Brain microvascular endothelial cell (primary cell): ENCODE measurements around the gene ASB14.
A peak's percentile ranks its signal among the peaks of the same experiment; 100 is the strongest.
"Not testable (repeated sequence)": the region's sequence is repeated elsewhere in the genome, so short reads cannot be mapped to it uniquely, and the experiment has no call there.

Experiments used
- DNase-seq: peaks from one replicate; pipeline ENCODE4 v3.0.0-alpha.2; 2020
- H3K27ac ChIP-seq: fragments of 250-450 bp; sonication (Bioruptor Pico); 2 replicates; pipeline ENCODE4 v1.5.1; 2020; ENCODE audit warnings: mild to moderate bottlenecking, moderate library complexity
- H3K27me3 ChIP-seq: fragments of 250-450 bp; sonication (Bioruptor Pico); replicated peaks from 2 replicates; pipeline ENCODE4 v1.5.1; 2020; ENCODE audit warnings: mild to moderate bottlenecking
- H3K36me3 ChIP-seq: fragments of 250-450 bp; sonication (Bioruptor Pico); replicated peaks from 2 replicates; pipeline ENCODE4 v1.5.1; 2020; ENCODE audit warnings: mild to moderate bottlenecking
- H3K4me3 ChIP-seq: 2 replicates; pipeline ENCODE4 v1.5.1; 2011; ENCODE audit warnings: low read depth, mild to moderate bottlenecking, control low read depth, low read length, moderate library complexity
- CTCF ChIP-seq: IDR thresholded peaks from 2 replicates; pipeline ENCODE4 v1.5.1; 2011; ENCODE audit warnings: low read depth, mild to moderate bottlenecking, moderate library complexity, low read length, control low read depth, inconsistent platforms; ENCODE audit errors: missing control alignments
- in situ Hi-C: cut with HindIII; loops from 2 replicates; pipeline ENCODE4 v1.10.0; 2017; ENCODE audit warnings: low sequenced_read_pairs, low pct_ligation_motif_present

ASB14 gene

GRCh38 chr3:57309769-57310360 is 17.4 kb upstream of the ASB14 start:
- no peaks in the 10 kb centered on the region for H3K36me3 ChIP-seq
- no peak for DNase-seq
- no peak for TF ChIP-seq CTCF
- in situ Hi-C loops: no loop called here
- H3K27me3 ChIP-seq: no peaks in the 10 kb centered on the region
- no peak overlapping the region for H3K27ac ChIP-seq
- no peak overlapping the region for H3K4me3 ChIP-seq

- peak; percentile 6 for DNase-seq
Measured at GRCh38 chr3:57303520-57303919, 11.0 kb upstream of the ASB14 start.

GRCh38 chr3:57298041-57298440 is 5.6 kb upstream of the ASB14 start:
- peak; percentile 63 for DNase-seq
- peak; percentile 49 for TF ChIP-seq CTCF
- no peaks in the 10 kb centered on the region for H3K27me3 ChIP-seq
- no peak overlapping the region for H3K4me3 ChIP-seq
- in situ Hi-C loops: no loop called here
- no peak overlapping the region for H3K27ac ChIP-seq
- no peaks in the 10 kb centered on the region for H3K36me3 ChIP-seq

More at GRCh38 chr3:57303520-57303919, 11.0 kb upstream of the ASB14 start:
- H3K27me3 ChIP-seq, in situ Hi-C loops, H3K36me3 ChIP-seq, H3K4me3 ChIP-seq, H3K27ac ChIP-seq: not testable (repeated sequence)

- Histone ChIP-seq H3K36me3 (no peaks in the 10 kb centered on the region), H3K27me3 (no peaks in the 10 kb centered on the region), H3K4me3 (no peak overlapping the region), H3K27ac (no peak overlapping the region)
- no peak for TF ChIP-seq CTCF
- DNase-seq: no peak
- in situ Hi-C loops: no loop called here
Measured at GRCh38 chr3:57292897-57293526, 527 bp upstream of the ASB14 start.

- no peak for DNase-seq
- no peaks in the 10 kb centered on the region for H3K36me3 ChIP-seq
- TF ChIP-seq CTCF: no peak
- H3K4me3 ChIP-seq: no peak overlapping the region
- in situ Hi-C loops: no loop called here
- H3K27me3 ChIP-seq: no peaks in the 10 kb centered on the region
- no peak overlapping the region for H3K27ac ChIP-seq
Measured at GRCh38 chr3:57288403-57288802, 4.1 kb downstream of the ASB14 start.

GRCh38 chr3:57287205-57287604 is 5.3 kb downstream of the ASB14 start:
- no peak for DNase-seq
- H3K27me3 ChIP-seq: no peaks in the 10 kb centered on the region
- no peaks in the 10 kb centered on the region for H3K36me3 ChIP-seq
- no peak for TF ChIP-seq CTCF
- no peak overlapping the region for H3K4me3 ChIP-seq
- no peak overlapping the region for H3K27ac ChIP-seq
- in situ Hi-C loops: no loop called here
